NCI-H2029 treated with DMSO at 0.1 percent for 48 hours (cell line): ENCODE results near the gene ERBB4.
"Not testable (repeated sequence)": the region's sequence is repeated elsewhere in the genome, so short reads cannot be mapped to it uniquely, and the experiment has no call there.

Source experiments
- DNase-seq: peaks from one replicate; lab custom pipeline; 2025; lab: John Stamatoyannopoulos, UW

The ERBB4 gene

GRCh38 chr2:212528106-212528856, 10.3 kb downstream of the ERBB4 start:
- DNase-seq: no peak

DNA sequence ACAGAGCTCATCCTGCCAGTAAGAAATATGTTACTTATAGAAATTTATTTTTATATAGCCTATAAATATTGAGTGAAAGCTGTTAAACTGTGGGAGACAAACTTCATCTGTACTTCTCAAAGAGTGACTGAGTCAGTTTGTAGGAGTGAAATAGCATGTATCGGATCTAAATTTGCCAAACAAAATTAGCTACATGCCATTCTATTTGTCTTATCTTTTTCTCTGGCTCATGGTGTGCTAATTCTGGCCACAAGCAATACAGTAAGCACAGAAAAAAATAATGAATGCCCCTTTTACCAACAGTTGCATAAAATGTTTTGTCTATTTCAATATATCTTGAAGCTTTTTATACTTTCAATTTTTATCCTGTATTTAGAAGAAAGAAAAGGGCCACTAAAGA, 12.5 kb downstream of the ERBB4 start:
- DNase-seq: no peak

DNA sequence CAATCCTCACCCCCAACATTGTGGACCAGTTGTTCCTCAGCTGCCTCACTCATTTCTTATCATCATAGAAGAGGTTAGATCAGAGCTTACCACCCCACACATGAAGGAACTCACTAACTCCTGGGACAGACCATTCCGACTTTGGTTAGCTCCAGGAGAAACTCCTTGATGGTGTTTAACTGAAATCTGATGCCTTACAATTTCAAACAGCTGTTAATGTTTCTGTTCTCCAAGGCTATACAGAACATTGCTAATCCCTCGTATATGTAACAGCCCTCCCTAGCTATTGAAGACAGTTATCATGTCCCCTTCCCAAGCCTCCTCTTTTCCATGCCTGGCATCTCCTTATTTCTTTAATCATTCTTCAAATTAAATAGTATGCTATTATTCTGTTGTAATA, 14.8 kb downstream of the ERBB4 start:
- DNase-seq: no peak

DNA sequence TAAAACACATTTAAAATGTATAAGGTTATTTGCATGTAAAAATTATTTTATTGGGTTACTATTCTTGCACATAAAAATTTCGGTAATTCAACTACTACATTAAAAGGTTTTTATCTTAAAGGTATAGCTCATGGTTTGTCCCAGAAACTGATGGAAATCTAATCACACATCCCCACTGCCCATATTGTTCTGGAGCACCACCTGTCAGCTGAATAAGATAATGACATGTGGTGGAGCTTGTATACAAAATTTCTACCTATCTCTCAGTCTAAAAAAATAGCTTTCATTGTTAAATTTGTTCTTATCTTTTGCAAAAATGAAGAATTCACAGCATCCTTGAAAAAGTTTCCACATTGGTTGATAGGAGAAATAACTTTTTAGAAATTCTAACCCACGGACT, 18.3 kb downstream of the ERBB4 start:
- DNase-seq: no peak

DNA sequence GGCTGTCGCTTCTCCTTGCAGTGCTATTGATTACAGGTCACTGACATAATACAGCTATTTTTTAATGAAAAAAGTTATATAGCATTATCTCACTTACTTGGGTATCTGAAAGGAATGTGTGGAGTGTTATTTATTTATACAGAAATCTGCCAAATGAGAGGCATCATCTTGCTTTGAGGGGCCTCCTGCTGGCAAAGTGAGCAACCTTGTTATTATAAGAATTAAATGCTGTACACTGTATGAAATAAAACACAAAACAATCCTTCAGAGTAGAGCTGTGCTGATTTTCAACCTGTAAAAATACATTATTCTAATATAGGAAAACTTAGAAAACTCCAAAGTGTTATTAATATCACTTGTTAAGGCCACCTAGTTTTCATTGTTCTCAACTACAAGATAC, 20.9 kb downstream of the ERBB4 start:
- no peak for DNase-seq

GRCh38 chr2:212505586-212505985, 33.0 kb downstream of the ERBB4 start:
- no peak for DNase-seq

GRCh38 chr2:212495046-212495445, 43.6 kb downstream of the ERBB4 start:
- no peak for DNase-seq

DNA sequence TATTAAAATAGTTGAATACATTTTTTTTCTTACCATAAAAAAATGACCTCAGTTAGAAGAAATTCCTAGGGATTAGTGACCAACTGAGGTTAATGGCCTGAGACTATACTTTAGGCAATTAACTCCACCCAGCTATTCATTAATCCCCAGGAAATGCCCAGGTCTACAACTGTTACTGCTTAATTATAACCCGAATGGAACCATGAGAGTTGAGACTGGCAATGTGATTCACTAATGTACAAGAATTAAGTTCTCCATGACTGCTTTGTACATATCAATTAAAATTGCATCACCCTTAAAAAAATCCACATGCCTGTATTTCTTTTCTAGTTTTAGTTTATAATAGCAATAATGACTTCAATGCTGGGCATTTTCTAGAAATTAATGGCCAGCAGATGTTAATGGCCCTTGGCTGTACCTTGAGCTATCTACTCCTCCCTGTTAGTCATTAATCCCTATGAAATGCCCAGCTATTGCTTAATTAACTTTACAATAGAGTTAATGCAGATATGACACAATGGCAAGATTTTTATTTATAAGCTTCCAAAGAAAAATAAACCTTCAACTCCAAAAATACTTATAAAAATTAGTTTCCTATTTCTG, 44.1 kb downstream of the ERBB4 start:
- no peak for DNase-seq

DNA sequence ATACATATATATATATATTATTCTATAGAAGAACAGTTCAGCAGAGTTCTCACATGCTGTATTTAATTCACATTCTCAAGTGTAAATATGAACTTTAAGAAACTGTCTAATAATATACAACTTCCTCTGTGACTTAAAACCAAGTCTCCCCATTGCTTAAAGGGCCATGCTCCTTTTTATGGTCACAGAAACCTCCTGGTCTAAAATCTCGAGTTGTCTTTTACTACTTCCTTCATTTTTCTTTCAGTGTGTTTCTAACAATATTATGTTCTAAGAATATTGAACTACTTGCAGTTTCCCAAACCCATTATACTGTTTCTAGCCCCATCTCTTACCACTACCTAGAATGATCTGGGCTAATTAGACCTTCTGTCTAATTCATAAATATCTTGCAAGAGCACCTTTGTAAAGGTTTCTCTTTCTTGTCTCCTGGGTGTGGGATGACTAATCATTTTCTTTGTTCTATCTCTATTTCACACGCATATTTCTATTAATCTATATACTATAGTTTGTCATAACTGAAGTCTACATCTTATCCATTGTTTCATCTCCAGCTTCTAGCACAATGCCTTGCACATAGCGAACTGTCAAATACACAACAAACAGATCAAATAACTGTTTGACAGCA, 48.8 kb downstream of the ERBB4 start:
- DNase-seq: no peak

GRCh38 chr2:212488611-212489010, 50.0 kb downstream of the ERBB4 start:
- no peak for DNase-seq

DNA sequence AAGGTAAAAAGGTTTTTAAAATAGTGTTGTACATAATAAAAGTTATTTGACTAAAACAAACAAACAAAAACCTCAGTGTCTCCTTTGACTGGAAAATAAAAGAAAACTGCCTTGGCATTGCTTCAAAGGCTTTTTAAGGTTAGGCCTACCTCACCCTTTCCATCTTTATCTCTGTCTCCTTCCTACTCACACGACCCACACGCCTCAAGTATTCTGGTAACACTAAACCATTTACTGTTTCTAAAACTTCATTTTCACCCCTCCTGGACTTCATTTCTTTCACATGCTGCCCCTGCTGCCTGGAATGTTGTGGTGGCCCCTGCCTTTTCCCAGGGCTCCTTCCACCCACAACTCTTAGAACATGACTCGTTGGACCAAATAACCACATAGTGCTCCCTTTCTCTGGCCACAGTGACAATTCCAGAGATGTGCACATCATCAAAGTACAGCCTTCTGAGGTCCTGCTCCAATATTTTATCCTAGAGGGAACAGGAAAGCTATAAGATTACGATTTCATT, 54.0 kb downstream of the ERBB4 start:
- no peak for DNase-seq

DNA sequence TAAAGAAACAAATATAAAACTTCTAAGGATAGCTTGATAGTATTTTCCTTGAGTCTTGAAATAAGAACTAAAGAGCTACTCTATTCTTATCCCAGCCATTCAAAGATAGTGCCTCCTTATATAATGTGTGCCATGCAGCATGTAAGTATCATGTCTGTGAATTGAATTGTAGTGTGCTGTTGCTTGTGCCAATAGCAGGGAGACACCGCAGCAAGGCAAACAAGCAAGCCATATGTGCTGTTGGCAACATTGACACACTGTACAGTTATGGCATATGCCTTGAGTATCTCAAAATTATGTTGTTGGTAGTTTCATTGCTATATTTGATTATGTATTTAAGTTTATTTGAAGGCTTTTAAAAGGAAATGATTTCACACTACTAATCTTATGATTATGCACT, 58.2 kb downstream of the ERBB4 start:
- DNase-seq: no peak

DNA sequence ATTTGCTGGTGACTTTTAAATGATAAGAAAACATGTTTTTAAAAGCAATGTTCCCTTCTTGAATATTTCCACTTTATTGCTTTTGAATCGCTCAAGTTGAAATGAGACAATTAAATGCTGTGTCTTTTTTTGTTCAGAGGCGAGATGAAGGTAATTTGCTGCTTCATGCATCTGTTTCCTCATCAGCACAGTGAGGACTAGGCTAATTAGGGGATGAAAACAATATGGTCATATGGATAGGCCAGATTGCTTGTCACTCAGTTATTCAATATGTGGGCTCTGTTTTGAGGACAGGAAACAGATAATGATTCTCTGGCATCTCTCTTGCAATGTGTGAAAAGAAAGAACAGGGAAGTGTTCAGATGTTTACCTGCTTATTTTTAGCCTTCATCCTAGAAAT, 61.0 kb downstream of the ERBB4 start:
- no peak for DNase-seq

DNA sequence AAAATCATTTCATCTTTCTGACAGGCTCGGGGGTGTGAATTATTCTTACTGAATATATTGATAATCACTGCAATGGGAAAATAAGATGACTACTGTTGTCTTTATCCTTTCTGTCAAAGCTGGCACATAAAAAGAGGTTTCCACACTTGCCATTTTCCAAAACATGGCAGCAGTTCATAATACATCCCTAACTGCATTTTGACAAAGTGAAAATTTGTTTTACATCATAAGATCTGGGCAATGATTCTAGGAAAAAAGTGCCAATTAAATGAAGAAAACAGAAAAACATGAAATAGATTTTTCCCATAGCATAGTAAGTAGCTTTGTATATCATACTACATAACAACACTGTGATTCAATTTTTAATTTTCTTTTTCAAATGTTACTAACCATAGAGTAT, 65.4 kb downstream of the ERBB4 start:
- no peak for DNase-seq

- DNase-seq: not testable (repeated sequence)
These were observed 71.1 kb downstream of the ERBB4 start for GRCh38 chr2:212467551-212467950.

GRCh38 chr2:212465456-212465855, 73.1 kb downstream of the ERBB4 start:
- no peak for DNase-seq

DNA sequence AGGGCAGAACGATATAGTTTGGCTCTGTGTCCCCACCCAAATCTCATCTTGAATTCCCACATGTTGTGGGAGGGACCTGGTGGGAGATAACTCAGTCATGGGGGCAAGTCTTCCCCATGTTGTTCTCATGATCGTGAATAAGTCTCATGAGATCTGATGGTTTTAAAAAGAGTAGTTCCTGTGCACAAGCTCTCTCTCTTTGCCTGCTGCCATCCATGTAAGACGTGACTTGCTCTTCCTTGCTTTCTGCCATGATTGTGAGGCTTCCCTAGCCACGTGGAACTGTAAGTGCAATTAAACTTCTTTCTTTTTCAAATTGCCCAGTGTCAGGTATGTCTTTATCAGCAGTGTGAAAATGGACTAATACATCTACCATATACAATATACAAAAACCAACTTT, 76.9 kb downstream of the ERBB4 start:
- not testable (repeated sequence) for DNase-seq

DNA sequence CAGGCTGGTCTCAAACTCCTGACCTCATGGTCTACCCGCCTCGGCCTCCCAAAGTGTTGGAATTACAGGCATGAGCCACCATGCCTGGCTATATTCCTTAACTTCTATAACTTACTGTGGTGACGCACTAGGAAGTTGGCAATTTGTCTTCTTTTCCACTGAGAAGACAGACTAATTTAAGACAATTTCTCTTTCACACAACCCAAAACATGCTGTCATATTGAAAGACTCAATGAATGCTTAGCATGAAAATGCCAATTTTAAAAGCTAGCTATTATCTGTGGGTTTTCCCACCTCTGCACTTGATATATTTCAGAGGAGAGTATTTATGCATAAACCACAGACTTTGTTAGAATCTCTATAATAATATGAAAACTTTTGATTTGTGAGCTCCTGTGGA, 84.5 kb downstream of the ERBB4 start:
- no peak for DNase-seq

- DNase-seq: no peak
These were observed 86.8 kb downstream of the ERBB4 start for GRCh38 chr2:212451786-212452231.

GRCh38 chr2:212448698-212449097, 89.9 kb downstream of the ERBB4 start:
- DNase-seq: no peak

DNA sequence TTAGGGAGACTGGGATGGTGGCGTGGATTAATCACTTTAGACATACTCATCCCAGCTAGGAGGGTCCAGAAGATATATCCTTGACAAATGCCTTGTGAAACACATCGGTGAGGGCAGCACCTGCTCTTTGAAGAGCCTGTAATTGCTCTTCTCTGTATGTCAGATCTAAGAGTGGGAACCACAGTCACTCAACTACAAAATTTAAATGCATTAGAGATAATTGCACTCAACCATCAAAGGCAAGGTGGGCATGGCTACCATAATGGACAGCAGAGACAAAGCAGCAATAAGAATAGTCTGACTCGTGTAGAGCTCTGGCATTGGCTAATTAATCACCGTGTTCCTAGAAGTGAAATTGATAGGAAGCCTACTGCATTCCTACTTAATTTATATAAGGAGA, 96.8 kb downstream of the ERBB4 start:
- DNase-seq: no peak

GRCh38 chr2:212441141-212441540, 97.5 kb downstream of the ERBB4 start:
- DNase-seq: no peak
